ENCODE data around the gene TM4SF20.

Gene TM4SF20, protein sequence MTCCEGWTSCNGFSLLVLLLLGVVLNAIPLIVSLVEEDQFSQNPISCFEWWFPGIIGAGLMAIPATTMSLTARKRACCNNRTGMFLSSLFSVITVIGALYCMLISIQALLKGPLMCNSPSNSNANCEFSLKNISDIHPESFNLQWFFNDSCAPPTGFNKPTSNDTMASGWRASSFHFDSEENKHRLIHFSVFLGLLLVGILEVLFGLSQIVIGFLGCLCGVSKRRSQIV

DNA sequence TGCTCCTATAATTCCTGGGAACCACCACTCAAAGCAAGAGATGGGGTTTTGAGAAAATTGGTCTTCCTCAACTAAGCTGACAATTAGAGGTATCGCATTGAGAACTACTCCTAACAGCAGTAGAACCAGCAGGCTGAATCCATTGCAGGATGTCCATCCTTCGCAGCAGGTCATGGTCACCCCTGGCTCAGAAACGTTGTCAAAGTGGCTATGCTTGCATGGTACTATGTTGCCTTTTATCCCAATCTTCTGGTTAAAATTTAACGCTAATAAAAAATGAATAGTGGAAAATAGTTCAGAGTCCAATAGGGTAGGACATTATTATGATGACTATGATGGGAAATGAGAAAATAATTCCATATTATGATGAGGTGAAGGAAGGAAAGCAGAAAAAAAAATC, at the start of gene TM4SF20:
Gene TM4SF20, minus strand, starts transcription at position 212 of the 400 bp plus-strand sequence. Its CDS starts 38 bp downstream, at position 174.
- H3K9ac ChIP-seq = no peak within 1 kb of the TSS
- no peaks in the 10 kb centered on the region for H3K4me1 ChIP-seq (ENCODE audit: low read depth, poor library complexity, severe bottlenecking)
- no peaks in the 10 kb centered on the region for H3K27me3 ChIP-seq (ENCODE audit: insufficient read depth, low read depth)
- H4K20me1 ChIP-seq (ENCODE audit: insufficient read depth) = no peaks in the 10 kb centered on the region
- H2AFZ ChIP-seq (ENCODE audit: low read depth) = no peak within 1 kb of the TSS
- TF ChIP-seq, protein P1, sequence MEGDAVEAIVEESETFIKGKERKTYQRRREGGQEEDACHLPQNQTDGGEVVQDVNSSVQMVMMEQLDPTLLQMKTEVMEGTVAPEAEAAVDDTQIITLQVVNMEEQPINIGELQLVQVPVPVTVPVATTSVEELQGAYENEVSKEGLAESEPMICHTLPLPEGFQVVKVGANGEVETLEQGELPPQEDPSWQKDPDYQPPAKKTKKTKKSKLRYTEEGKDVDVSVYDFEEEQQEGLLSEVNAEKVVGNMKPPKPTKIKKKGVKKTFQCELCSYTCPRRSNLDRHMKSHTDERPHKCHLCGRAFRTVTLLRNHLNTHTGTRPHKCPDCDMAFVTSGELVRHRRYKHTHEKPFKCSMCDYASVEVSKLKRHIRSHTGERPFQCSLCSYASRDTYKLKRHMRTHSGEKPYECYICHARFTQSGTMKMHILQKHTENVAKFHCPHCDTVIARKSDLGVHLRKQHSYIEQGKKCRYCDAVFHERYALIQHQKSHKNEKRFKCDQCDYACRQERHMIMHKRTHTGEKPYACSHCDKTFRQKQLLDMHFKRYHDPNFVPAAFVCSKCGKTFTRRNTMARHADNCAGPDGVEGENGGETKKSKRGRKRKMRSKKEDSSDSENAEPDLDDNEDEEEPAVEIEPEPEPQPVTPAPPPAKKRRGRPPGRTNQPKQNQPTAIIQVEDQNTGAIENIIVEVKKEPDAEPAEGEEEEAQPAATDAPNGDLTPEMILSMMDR (conservative IDR thresholded peaks at IDR 0.05; ENCODE audit: low read depth, low read length) = no peak
- H3K4me2 ChIP-seq = no peak within 1 kb of the TSS
- no peaks in the 10 kb centered on the region for H3K36me3 ChIP-seq (ENCODE audit: insufficient read depth)
- H3K4me3 ChIP-seq (IDR thresholded peaks at IDR 0.05; ENCODE audit: insufficient read depth, low read depth, low read length) = no peak within 1 kb of the TSS
- no peaks in the 10 kb centered on the region for H3K79me2 ChIP-seq (ENCODE audit: insufficient read depth, low read depth)
- no peak within 1 kb of the TSS for H3K27ac ChIP-seq

DNA sequence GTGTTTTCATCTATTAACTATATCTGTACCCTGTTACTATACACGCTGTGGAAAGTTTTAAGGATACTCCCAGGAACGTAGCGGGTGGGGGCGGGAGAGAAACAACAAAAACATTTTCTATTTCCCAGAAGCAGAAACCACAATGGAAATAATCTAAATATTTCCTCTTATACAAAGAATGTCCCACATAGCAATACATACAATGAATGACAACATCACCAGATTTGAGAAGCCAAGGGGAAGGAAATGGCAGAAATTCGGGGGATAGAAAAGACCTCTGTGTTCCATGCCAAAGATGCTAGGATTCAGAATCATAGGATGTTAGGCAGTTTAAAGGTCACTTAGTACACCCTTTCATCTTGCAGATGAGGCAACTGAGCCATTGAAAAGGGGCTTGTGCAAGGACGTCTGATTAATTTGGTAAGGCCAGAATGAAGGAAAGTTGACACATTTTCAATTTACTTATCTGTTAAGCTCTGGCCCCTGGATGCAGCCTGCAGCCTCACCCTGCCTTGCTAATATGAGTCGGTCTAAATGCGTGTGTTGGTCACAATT, 49.7 kb upstream of the TM4SF20 start:
- Histone ChIP-seq H3K4me3 (IDR thresholded peaks at IDR 0.05; ENCODE audit: insufficient read depth, low read depth, low read length) (no peak overlapping the region), H3K27me3 (ENCODE audit: insufficient read depth, low read depth) (no peaks in the 10 kb centered on the region), H3K36me3 (ENCODE audit: insufficient read depth) (no peaks in the 10 kb centered on the region), H3K9ac (no peak overlapping the region), H3K4me1 (ENCODE audit: low read depth, poor library complexity, severe bottlenecking) (no peaks in the 10 kb centered on the region), H3K27ac (no peak overlapping the region), H3K4me2 (no peak overlapping the region), H4K20me1 (ENCODE audit: insufficient read depth) (no peaks in the 10 kb centered on the region), H3K79me2 (ENCODE audit: insufficient read depth, low read depth) (no peaks in the 10 kb centered on the region), H2AFZ (ENCODE audit: low read depth) (no peak overlapping the region)
- TF ChIP-seq, protein P1 (conservative IDR thresholded peaks at IDR 0.05; ENCODE audit: low read depth, low read length) = no peak

DNA sequence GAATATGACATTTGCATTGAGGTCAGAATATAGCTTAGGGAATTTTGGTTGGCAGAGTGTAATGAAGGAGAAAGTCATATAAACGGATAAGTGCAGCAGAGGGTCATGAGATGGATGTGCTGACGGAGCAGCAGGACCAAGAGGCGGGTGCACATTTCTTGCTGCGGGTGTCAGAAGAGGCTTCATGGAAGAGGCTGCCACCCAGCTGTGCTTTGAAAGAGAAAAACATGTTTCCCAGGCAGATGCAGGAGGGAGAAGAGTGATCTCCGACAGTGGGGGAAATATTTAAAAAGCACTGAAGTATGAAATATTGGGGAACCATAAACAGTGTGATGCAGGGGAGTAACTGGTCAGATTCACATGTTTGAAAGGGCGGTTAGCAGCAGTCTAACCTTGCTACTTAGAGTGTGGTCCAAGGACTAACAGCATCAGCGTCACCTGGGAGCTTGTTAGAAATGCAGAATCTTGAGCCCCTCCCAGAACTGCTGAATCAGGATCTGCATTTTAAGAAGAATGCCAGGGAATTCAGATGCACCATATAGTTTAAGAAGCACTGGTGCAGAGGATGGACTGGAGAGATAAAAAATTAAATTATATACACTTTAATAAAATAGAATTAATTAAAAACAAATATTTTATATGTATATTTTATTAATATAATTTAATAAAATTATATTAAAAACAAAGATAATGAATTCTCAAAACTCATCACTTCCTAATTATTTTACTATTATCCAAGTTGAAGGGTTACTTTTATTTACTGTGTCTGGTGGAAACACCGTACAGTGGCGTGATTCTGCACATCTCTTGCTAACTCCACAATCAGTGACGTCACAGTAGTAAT, 44.8 kb upstream of the TM4SF20 start:
- no peak overlapping the region for H3K4me2 ChIP-seq
- no peaks in the 10 kb centered on the region for H3K36me3 ChIP-seq (ENCODE audit: insufficient read depth)
- no peak overlapping the region for H3K9ac ChIP-seq
- H3K79me2 ChIP-seq (ENCODE audit: insufficient read depth, low read depth) = no peaks in the 10 kb centered on the region
- no peaks in the 10 kb centered on the region for H4K20me1 ChIP-seq (ENCODE audit: insufficient read depth)
- no peak overlapping the region for H3K27ac ChIP-seq
- H3K4me1 ChIP-seq (ENCODE audit: low read depth, poor library complexity, severe bottlenecking) = no peaks in the 10 kb centered on the region
- no peak overlapping the region for H2AFZ ChIP-seq (ENCODE audit: low read depth)
- TF ChIP-seq, protein P1 (conservative IDR thresholded peaks at IDR 0.05; ENCODE audit: low read depth, low read length) = no peak
- no peak overlapping the region for H3K4me3 ChIP-seq (IDR thresholded peaks at IDR 0.05; ENCODE audit: insufficient read depth, low read depth, low read length)
- no peaks in the 10 kb centered on the region for H3K27me3 ChIP-seq (ENCODE audit: insufficient read depth, low read depth)

DNA sequence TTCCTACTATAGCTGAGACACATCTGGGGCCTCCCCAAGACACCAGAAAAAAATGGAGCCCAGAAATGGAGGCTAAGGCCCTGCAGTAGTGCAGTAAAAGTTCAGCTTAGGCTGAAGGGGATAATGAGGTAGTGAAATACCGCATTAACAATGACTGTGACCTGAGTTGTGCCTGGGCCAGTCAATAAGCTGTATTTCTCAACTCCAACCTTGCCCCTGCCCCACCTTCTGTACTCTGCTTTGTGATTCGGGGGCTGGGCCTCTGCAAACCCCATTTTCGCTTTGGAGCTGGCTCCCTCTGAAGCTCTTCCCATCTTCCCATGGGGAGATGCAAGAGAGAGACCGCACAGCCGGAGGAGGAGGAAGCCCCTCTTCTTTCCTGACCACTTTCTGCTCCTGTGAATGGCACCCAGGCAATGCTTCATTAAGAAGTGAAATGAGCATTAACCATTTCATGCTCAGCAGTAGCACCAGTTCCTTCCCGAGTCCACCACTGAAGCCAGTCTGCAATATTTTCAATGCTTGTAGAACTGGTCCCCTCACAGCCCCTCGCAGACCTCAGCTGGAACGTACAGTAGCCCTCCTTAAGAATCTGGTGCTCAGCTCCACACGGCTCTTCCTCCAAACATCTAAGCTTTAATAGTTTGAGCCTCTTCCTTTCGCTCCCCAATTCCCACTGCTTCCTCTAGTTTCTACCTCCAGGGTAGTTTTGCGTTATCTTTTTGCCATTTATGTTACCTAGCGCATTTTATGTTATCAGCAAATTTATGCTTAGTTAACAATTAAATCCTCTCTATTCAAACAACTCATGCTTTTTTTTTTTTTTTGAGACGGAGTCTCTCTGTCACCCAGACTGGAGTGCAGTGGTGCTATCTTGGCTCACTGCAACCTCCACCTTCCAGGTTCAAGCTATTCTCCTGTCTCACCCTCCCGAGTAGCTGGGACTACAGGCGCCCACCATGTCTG, 41.3 kb upstream of the TM4SF20 start:
- Histone ChIP-seq H3K9ac (no peak overlapping the region), H3K4me2 (no peak overlapping the region), H3K4me3 (IDR thresholded peaks at IDR 0.05; ENCODE audit: insufficient read depth, low read depth, low read length) (no peak overlapping the region), H3K79me2 (ENCODE audit: insufficient read depth, low read depth) (no peaks in the 10 kb centered on the region), H2AFZ (ENCODE audit: low read depth) (no peak overlapping the region), H3K27ac (no peak overlapping the region), H4K20me1 (ENCODE audit: insufficient read depth) (no peaks in the 10 kb centered on the region), H3K36me3 (ENCODE audit: insufficient read depth) (no peaks in the 10 kb centered on the region), H3K27me3 (ENCODE audit: insufficient read depth, low read depth) (no peaks in the 10 kb centered on the region), H3K4me1 (ENCODE audit: low read depth, poor library complexity, severe bottlenecking) (peaks cover 14% of the 10 kb centered on the region)
- TF ChIP-seq, protein P1 (conservative IDR thresholded peaks at IDR 0.05; ENCODE audit: low read depth, low read length) = no peak
